ENCODE measurements around the gene ZDHHC11B. TPM values are rescaled to one million over a fixed set of nuclear protein-coding genes. Genes with fewer than 3 reads are reported as not detected.

ZDHHC11B gene
- under 0.01 and 0.14 TPM in 2 replicates for total RNA-seq

DNA sequence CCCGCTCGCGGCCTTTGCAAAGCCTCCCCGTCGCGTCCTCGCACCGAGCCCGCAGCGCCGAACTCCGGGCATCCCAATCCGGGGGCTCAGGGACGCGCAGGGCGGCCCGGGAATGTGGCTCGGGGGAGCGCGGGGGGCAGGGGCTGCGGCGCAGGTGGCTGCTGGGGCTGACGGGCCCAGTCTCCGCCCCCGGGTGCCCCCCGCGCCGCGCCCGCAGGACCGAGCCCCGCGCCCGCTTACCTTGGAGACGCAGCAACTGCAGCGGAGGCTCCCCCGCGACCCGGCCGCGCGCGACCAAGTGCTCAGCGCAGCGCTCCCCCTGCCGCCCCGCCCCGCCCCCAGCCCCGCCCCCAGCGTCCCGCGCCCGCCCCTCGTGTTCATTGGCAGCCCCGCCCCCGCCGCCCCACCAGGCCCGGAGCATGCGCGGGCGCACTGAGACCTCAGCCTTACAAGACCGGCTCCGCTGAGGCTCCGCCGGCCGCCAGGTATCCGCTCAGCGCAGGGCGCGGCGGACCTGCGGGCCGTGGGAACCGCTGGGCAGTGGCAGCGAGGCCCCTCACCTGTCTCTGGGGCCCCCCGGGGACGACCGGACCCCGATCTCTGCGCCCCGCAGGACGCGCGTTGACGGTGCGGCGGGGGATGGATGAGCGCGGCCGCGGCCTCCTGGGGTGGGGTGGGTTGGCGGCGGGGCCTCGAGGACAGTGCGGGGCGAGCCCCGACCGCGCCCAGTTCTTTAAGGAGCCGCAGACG lies at the start of gene ZDHHC11B:
Gene ZDHHC11B (minus strand): TSS at position 302 of the 750 bp plus-strand sequence. CDS start 17,810 bp downstream, outside the sequence.

DNA sequence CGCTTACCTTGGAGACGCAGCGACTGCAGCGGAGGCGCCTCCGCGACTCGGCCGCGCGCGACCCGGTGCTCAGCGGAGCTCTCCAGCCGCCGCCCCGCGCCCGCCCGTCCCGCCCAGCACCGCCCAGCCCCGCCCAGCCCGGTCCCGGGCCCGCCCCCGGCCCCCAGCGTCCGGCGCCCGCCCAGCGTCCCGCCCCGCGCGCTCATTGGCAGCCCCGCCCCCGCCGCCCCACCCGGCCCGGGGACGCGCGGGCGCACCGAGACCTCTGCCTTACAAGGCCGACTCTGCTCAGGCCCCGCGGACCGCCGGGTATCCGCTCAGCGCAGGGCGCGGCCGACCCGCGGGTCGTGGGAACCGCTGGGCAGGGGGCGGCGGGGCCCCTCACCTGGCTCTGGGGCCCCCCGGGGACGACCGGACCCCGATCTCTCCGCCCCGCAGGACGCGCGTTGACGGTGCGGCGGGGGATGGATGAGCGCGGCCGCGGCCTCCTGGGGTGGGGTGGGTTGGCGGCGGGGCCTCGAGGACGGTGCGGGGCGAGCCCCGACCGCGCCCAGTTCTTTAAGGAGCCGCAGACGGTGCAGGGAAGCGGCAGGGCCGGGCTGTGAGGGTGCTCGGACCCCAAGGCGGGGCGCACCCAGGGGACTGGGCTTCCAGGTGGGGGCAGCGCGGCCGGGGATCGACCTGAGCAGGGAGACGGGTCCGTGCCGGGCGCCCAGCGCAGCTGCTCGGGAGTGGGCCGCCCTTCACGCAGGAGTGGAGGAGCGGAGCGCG lies 91.1 kb downstream of the ZDHHC11B start, which contains the start of gene TPPP:
Gene TPPP (minus strand): TSS at position 82 of the 771 bp plus-strand sequence. CDS start 15,292 bp downstream, outside the sequence.

Other genes with a start within 250 kb of the ZDHHC11B start
- 6.0 and 7.8 TPM in 2 replicates for gene CEP72, start 172.4 kb downstream of the ZDHHC11B start, total RNA-seq
- under 0.01 and 0.36 TPM in 2 replicates for gene TPPP, start 91.4 kb downstream of the ZDHHC11B start, total RNA-seq
- 0.80 and 0.93 TPM in 2 replicates for gene ZDHHC11, start 66.3 kb upstream of the ZDHHC11B start, total RNA-seq
- gene BRD9, start 108.1 kb upstream of the ZDHHC11B start, total RNA-seq, result 43.9 and 48.5 TPM in 2 replicates
- gene TRIP13, start 108.2 kb upstream of the ZDHHC11B start, total RNA-seq, result 63.7 and 77.8 TPM in 2 replicates
- not detected in 2 replicates for gene NKD2, start 224.1 kb upstream of the ZDHHC11B start, total RNA-seq

Data from thoracic aorta endothelial cell (primary cell).